Peyer's patch (tissue), 4 donors: ENCODE data around the gene KLHL33. TPM values are rescaled to one million over a fixed set of nuclear protein-coding genes. Genes with fewer than 3 reads are reported as not detected.
A peak's percentile ranks its signal among the peaks of the same experiment; 100 is the strongest.

Source experiments
- DNase-seq, 3 donors: peaks; one replicate each; pipeline ENCODE4 v3.0.0-alpha.2; 2017 to 2019
- H3K27ac ChIP-seq, 4 donors: fragments of 200-600 bp; sonication (generic); one replicate each; pipeline ENCODE4 v1.5.1; 2016 to 2019
- H3K27me3 ChIP-seq, 2 donors: fragments of 200-600 bp; sonication (generic); one replicate each; pipeline ENCODE4 v1.5.1; 2019
- H3K36me3 ChIP-seq, 3 donors: fragments of 200-600 bp; sonication (generic); one replicate each; pipeline ENCODE4 v1.5.1; 2016 to 2019
- H3K4me1 ChIP-seq, 4 donors: fragments of 200-600 bp; sonication (generic); one replicate each; pipeline ENCODE4 v1.5.1; 2016 to 2019
- H3K4me3 ChIP-seq, 4 donors: fragments of 200-600 bp; sonication (generic); 1 replicate in 3 of 4; 2 replicates in 1 of 4; pipeline ENCODE4 v1.5.1; 2016 to 2019; ENCODE audit warnings: mild to moderate bottlenecking in 1 of 4
- H3K9me3 ChIP-seq, 4 donors: fragments of 200-600 bp; sonication (generic); one replicate each; pipeline ENCODE4 v1.5.1; 2016 to 2019; ENCODE audit warnings: mild to moderate bottlenecking in 1 of 4
- POLR2A ChIP-seq, 2 donors: fragments of 450-650 bp; IDR thresholded peaks; one replicate each; pipeline ENCODE4 v1.5.1; 2017; ENCODE audit warnings: antibody characterized with exemption in 2 of 2, mild to moderate bottlenecking in 2 of 2, moderate library complexity in 2 of 2
- small RNA-seq, 2 donors: library from RNA; depleted of rRNA; stranded (forward); fragments of <200 nt; gene quantifications; one replicate each; pipeline ENCODE3, GENCODE V24; 2016
- total RNA-seq, 4 donors: library from RNA; depleted of rRNA; stranded (reverse); fragments of >200 nt; gene quantifications; one replicate each; pipeline ENCODE4 v1.1.0, GENCODE V29; 2016
- TF ChIP-seq, protein P1 (sequence below), 6 experiments: fragments of 450-650 bp in 4 of 6; fragments of 200-600 bp in 2 of 6; sonication (generic) in 1 of 6; IDR thresholded peaks; one replicate each; pipeline ENCODE4 v1.5.1; 2017 to 2019; ENCODE audit warnings: antibody characterized with exemption in 6 of 6, mild to moderate bottlenecking in 3 of 6, moderate library complexity in 1 of 6

Gene KLHL33
- total RNA-seq, 4 donors from 2014 or later: 0.13 TPM; not detected in 3

DNA sequence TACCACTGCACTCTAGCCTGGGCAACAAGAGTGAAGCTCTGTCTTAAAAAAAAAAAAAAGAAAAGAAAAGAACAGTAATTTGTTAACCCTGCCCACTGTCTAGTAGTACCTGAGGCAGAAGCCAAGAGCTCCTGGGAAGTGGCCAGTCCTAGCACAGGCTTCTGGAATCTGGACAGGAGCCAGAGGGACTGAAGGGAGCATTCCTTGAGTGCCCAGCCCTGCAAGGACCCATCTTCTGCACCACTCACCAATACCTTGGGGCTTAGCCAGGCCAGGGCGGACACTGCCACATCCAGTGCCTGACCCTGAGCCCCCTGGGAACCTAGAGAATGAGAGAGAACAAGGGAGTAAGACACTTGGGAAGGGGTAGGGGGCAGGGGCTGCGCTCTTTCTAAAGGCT is 58.8 kb downstream of the KLHL33 start:
- Histone ChIP-seq H3K4me3 (no peak overlapping the region), H3K36me3 (peaks cover 0 to 100% (median 2%) of the 10 kb centered on the region in 3 donors), H3K27me3 (no peaks in the 10 kb centered on the region), H3K9me3 (no peaks in the 10 kb centered on the region), H3K4me1 (peaks cover 0 to 22% (median 0%) of the 10 kb centered on the region in 4 donors), H3K27ac (peak overlapping the region in 3 of 4 donors; percentile 62 to 90 (median 88))
- no peak for DNase-seq
- TF ChIP-seq, protein P1, sequence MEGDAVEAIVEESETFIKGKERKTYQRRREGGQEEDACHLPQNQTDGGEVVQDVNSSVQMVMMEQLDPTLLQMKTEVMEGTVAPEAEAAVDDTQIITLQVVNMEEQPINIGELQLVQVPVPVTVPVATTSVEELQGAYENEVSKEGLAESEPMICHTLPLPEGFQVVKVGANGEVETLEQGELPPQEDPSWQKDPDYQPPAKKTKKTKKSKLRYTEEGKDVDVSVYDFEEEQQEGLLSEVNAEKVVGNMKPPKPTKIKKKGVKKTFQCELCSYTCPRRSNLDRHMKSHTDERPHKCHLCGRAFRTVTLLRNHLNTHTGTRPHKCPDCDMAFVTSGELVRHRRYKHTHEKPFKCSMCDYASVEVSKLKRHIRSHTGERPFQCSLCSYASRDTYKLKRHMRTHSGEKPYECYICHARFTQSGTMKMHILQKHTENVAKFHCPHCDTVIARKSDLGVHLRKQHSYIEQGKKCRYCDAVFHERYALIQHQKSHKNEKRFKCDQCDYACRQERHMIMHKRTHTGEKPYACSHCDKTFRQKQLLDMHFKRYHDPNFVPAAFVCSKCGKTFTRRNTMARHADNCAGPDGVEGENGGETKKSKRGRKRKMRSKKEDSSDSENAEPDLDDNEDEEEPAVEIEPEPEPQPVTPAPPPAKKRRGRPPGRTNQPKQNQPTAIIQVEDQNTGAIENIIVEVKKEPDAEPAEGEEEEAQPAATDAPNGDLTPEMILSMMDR (IDR thresholded peaks at IDR 0.05): no peak
- TF ChIP-seq POLR2A (IDR thresholded peaks at IDR 0.05): no peak

DNA sequence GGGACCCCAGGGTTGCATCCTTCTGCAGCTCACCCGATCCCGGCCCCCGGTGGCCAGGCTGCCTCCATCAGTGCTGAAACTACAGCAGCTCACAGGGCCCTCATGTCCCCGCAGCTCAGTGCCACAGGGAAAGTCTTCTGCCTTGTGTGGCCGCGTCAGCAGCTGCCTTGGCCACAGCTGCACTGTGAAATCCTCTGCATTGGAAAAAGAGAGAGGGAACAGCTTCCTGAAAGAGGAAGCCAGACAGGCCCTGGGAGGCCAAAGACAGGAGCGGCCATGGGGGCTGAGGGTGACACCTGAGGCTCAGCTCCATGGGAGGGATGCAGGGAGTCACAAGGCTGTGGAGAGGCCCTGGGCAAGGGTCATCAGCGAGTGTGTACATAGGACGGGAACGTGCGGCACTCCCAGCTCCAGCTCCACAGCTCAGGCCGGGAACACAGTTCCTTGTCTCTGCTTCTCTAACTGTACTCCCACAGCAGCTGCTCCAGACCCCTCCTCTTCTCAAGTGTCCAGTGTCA is 59.8 kb downstream of the KLHL33 start:
- Histone ChIP-seq H3K9me3 (no peaks in the 10 kb centered on the region), H3K27ac (peak overlapping the region in 3 of 4 donors; percentile 62 to 90 (median 88)), H3K4me3 (no peak overlapping the region), H3K27me3 (no peaks in the 10 kb centered on the region), H3K4me1 (peaks cover 0 to 22% (median 0%) of the 10 kb centered on the region in 4 donors), H3K36me3 (peaks cover 2 to 100% (median 5%) of the 10 kb centered on the region in 3 donors)
- peak; percentile 20 to 44 for TF ChIP-seq POLR2A (IDR thresholded peaks at IDR 0.05)
- TF ChIP-seq, protein P1 (IDR thresholded peaks at IDR 0.05): no peak
- DNase-seq: peak in 2 of 3 donors; percentile 87 to 88

Small RNA genes lying within 50 kb of the gene (small RNA-seq; reads per million reads assigned to genes)
- 0 to 0.41 reads per million in 2 donors for gene RNA5SP382

Other genes with a start within 250 kb of the KLHL33 start
- not detected for gene OR11G2, start 245.3 kb downstream of the KLHL33 start, total RNA-seq
- gene OR11H6, start 212.5 kb downstream of the KLHL33 start, total RNA-seq: not detected
- not detected for gene OR11H7, start 207.2 kb downstream of the KLHL33 start, total RNA-seq
- gene OR11H4, start 196.9 kb downstream of the KLHL33 start, total RNA-seq: not detected
- 10 to 100 TPM in 3 of 4 donors, 1 to 10 TPM in 1; 9.1 to 13.2 (median 11.6) TPM for gene TTC5, start 130.2 kb downstream of the KLHL33 start, total RNA-seq
- gene CCNB1IP1, start 102.9 kb downstream of the KLHL33 start, total RNA-seq: 10 to 100 TPM; 21.5 to 52.0 (median 28.4) TPM
- gene PARP2, start 92.5 kb downstream of the KLHL33 start, total RNA-seq: 10 to 100 TPM in 3 of 4 donors, 1 to 10 TPM in 1; 7.7 to 39.6 (median 14.2) TPM
- gene TEP1, start 22.7 kb downstream of the KLHL33 start, total RNA-seq: 100 to 1,000 TPM in 2 of 4 donors, 10 to 100 TPM in 2; 91.6 to 138 (median 110) TPM
- gene OSGEP, start 18.6 kb upstream of the KLHL33 start, total RNA-seq: 100 to 1,000 TPM in 3 of 4 donors, 10 to 100 TPM in 1; 58.3 to 112 (median 102) TPM
- gene APEX1, start 19.1 kb upstream of the KLHL33 start, total RNA-seq: 100 to 1,000 TPM in 1 of 4 donors, 10 to 100 TPM in 3; 79.8 to 142 (median 92.0) TPM
- gene PIP4P1, start 25.3 kb upstream of the KLHL33 start, total RNA-seq: 10 to 100 TPM; 22.3 to 60.9 (median 31.1) TPM
- 10 to 100 TPM; 51.4 to 70.1 (median 53.7) TPM for gene PNP, start 33.2 kb upstream of the KLHL33 start, total RNA-seq
- gene RNASE10, start 69.4 kb upstream of the KLHL33 start, total RNA-seq: not detected
- not detected for gene RNASE9, start 124.9 kb upstream of the KLHL33 start, total RNA-seq
- not detected for gene RNASE11, start 151.8 kb upstream of the KLHL33 start, total RNA-seq
- gene RNASE12, start 155.2 kb upstream of the KLHL33 start, total RNA-seq: not detected
- not detected for gene OR6S1, start 205.5 kb upstream of the KLHL33 start, total RNA-seq
- gene RNASE4, start 248.4 kb upstream of the KLHL33 start, total RNA-seq: 10 to 100 TPM in 3 of 4 donors, 1 to 10 TPM in 1; 5.8 to 51.7 (median 33.6) TPM